ENCODE data around the gene LAMA3.

LAMA3 gene

GRCh38 chr18:23646282-23646681, 43.0 kb upstream of the LAMA3 start:
- TF ChIP-seq CTCF (IDR thresholded peaks at IDR 0.05; ENCODE audit: extremely low read depth, missing control alignments): no peak
- no peak for DNase-seq (ENCODE audit: low spot score)

GRCh38 chr18:23648456-23648855, 40.8 kb upstream of the LAMA3 start:
- TF ChIP-seq CTCF (IDR thresholded peaks at IDR 0.05; ENCODE audit: extremely low read depth, missing control alignments): no peak
- no peak for DNase-seq (ENCODE audit: low spot score)

- no peak for TF ChIP-seq CTCF (IDR thresholded peaks at IDR 0.05; ENCODE audit: extremely low read depth, missing control alignments)
Observed at GRCh38 chr18:23648940-23649607, 40.2 kb upstream of the LAMA3 start.

GRCh38 chr18:23650968-23651927, 38.0 kb upstream of the LAMA3 start:
- TF ChIP-seq CTCF (IDR thresholded peaks at IDR 0.05; ENCODE audit: extremely low read depth, missing control alignments): no peak
- DNase-seq (ENCODE audit: low spot score): no peak

More at GRCh38 chr18:23648940-23649607, 40.2 kb upstream of the LAMA3 start:
- no peak for DNase-seq (ENCODE audit: low spot score)

GRCh38 chr18:23652232-23652631, 37.0 kb upstream of the LAMA3 start:
- no peak for TF ChIP-seq CTCF (IDR thresholded peaks at IDR 0.05; ENCODE audit: extremely low read depth, missing control alignments)

GRCh38 chr18:23658285-23658684, 31.0 kb upstream of the LAMA3 start:
- no peak for DNase-seq (ENCODE audit: low spot score)
- no peak for TF ChIP-seq CTCF (IDR thresholded peaks at IDR 0.05; ENCODE audit: extremely low read depth, missing control alignments)

More at GRCh38 chr18:23652232-23652631, 37.0 kb upstream of the LAMA3 start:
- DNase-seq (ENCODE audit: low spot score): no peak

- no peak for TF ChIP-seq CTCF (IDR thresholded peaks at IDR 0.05; ENCODE audit: extremely low read depth, missing control alignments)
- peak; percentile 28 for DNase-seq (ENCODE audit: low spot score)
Observed at GRCh38 chr18:23661735-23662308, 27.4 kb upstream of the LAMA3 start.
